ENCODE data around the gene CENPE. TPM values are rescaled to one million over a fixed set of nuclear protein-coding genes. Genes with fewer than 3 reads are reported as not detected.

CENPE gene
- total RNA-seq, 1 donor from 2014 or later, result 8.5 TPM

DNA sequence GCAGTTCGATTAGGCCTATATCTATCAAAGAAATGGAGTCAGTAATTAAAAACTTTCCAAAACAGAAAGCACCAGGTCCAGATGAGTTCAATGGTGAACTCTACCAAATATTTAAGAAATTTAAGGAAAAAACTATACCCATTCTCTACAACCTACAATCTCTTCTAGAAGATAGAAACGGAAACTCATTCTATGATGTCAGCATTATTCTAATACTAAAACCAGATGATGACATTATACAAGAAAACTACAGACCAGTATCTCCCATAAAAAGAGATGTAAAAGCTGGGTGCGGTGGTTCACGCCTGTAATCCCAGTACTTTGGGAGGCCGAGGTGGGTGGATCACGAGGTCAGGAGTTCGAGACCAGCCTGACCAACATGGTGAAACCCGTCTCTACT lies 69.0 kb downstream of the CENPE start:
- Mint-ChIP-seq H3K4me3 (ENCODE audit: unreplicated experiment) (no peak overlapping the region), H3K27ac (ENCODE audit: unreplicated experiment) (no peak overlapping the region), H3K36me3 (ENCODE audit: unreplicated experiment) (peaks cover 15% of the 10 kb centered on the region), H3K9me3 (ENCODE audit: unreplicated experiment) (peaks cover 3% of the 10 kb centered on the region), H3K27me3 (ENCODE audit: unreplicated experiment) (no peaks in the 10 kb centered on the region), H3K4me1 (ENCODE audit: low read depth, unreplicated experiment) (no peaks in the 10 kb centered on the region)
- no peak for DNase-seq
- TF ChIP-seq, protein P1, sequence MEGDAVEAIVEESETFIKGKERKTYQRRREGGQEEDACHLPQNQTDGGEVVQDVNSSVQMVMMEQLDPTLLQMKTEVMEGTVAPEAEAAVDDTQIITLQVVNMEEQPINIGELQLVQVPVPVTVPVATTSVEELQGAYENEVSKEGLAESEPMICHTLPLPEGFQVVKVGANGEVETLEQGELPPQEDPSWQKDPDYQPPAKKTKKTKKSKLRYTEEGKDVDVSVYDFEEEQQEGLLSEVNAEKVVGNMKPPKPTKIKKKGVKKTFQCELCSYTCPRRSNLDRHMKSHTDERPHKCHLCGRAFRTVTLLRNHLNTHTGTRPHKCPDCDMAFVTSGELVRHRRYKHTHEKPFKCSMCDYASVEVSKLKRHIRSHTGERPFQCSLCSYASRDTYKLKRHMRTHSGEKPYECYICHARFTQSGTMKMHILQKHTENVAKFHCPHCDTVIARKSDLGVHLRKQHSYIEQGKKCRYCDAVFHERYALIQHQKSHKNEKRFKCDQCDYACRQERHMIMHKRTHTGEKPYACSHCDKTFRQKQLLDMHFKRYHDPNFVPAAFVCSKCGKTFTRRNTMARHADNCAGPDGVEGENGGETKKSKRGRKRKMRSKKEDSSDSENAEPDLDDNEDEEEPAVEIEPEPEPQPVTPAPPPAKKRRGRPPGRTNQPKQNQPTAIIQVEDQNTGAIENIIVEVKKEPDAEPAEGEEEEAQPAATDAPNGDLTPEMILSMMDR (IDR thresholded peaks at IDR 0.05; ENCODE audit: partially characterized antibody, unreplicated experiment), result no peak

DNA sequence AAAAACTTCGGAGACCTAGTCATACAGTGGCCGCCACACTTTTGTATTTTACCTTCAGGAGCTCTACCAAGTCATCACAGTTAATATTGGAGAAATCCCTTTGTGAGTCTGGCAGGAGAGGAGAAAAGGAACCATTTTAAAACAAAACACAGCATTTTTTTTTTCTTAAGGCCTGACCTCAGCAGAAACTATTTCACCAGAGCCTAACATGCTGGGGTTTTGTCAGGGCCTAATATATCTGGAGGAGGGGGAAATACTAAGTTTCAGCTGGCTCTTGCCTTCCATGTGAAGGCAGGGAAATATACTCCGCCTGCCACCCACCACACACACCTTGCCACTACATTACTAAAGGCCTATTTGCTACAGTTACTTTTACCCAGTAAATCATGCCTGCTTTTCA lies 72.0 kb downstream of the CENPE start:
- DNase-seq, result no peak
- TF ChIP-seq, protein P1 (IDR thresholded peaks at IDR 0.05; ENCODE audit: partially characterized antibody, unreplicated experiment), result no peak
- H3K4me1 Mint-ChIP-seq (ENCODE audit: low read depth, unreplicated experiment), result no peaks in the 10 kb centered on the region
- no peaks in the 10 kb centered on the region for H3K27me3 Mint-ChIP-seq (ENCODE audit: unreplicated experiment)
- H3K9me3 Mint-ChIP-seq (ENCODE audit: unreplicated experiment), result peaks cover 3% of the 10 kb centered on the region
- H3K36me3 Mint-ChIP-seq (ENCODE audit: unreplicated experiment), result peaks cover 15% of the 10 kb centered on the region
- no peak overlapping the region for H3K4me3 Mint-ChIP-seq (ENCODE audit: unreplicated experiment)
- H3K27ac Mint-ChIP-seq (ENCODE audit: unreplicated experiment), result no peak overlapping the region

DNA sequence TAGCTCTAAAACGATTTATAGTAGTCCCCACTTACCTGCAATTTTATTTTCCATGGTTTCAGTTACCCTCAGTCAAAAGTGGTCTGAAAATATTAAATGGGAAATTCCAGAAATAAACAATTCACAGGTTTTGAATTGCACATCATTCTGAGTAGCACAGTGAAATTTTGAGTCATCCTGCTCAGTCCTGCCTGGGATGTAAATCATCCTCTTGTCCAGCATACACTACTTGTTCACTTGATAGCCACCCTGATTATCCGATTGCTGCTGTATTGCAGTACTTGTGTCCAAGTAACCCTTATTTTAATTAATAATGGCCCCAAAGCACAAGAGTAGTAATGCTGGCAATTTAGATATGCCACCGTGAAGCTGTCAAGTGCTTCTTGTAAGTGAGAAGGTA lies 75.0 kb downstream of the CENPE start:
- Mint-ChIP-seq H3K9me3 (ENCODE audit: unreplicated experiment) (no peaks in the 10 kb centered on the region), H3K4me3 (ENCODE audit: unreplicated experiment) (no peak overlapping the region), H3K36me3 (ENCODE audit: unreplicated experiment) (peaks cover 4% of the 10 kb centered on the region), H3K27ac (ENCODE audit: unreplicated experiment) (no peak overlapping the region), H3K4me1 (ENCODE audit: low read depth, unreplicated experiment) (no peaks in the 10 kb centered on the region), H3K27me3 (ENCODE audit: unreplicated experiment) (no peaks in the 10 kb centered on the region)
- TF ChIP-seq, protein P1 (IDR thresholded peaks at IDR 0.05; ENCODE audit: partially characterized antibody, unreplicated experiment), result no peak
- no peak for DNase-seq

DNA sequence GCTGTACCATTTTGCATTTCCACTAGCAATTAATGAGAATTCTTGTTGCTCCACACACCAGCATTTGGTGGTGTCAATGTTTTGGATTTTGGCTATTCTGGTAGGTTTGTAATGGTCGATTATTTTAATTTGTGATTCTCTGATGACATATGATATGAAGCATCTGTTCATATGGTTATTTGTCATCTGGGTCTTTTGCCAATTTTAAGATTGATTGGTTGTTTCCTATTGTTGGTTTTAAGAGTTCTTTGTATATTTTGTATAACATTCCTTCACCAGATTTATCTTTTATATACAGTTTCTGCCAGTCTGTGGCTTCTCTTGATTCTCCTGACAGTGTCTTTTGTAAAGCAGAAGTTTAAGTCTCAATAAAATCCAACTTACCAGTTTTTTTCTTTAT lies 80.0 kb downstream of the CENPE start:
- TF ChIP-seq, protein P1 (IDR thresholded peaks at IDR 0.05; ENCODE audit: partially characterized antibody, unreplicated experiment), result no peak
- Mint-ChIP-seq H3K36me3 (ENCODE audit: unreplicated experiment) (no peaks in the 10 kb centered on the region), H3K9me3 (ENCODE audit: unreplicated experiment) (no peaks in the 10 kb centered on the region), H3K4me3 (ENCODE audit: unreplicated experiment) (no peak overlapping the region), H3K27ac (ENCODE audit: unreplicated experiment) (no peak overlapping the region), H3K4me1 (ENCODE audit: low read depth, unreplicated experiment) (peaks cover 2% of the 10 kb centered on the region), H3K27me3 (ENCODE audit: unreplicated experiment) (no peaks in the 10 kb centered on the region)
- no peak for DNase-seq

DNA sequence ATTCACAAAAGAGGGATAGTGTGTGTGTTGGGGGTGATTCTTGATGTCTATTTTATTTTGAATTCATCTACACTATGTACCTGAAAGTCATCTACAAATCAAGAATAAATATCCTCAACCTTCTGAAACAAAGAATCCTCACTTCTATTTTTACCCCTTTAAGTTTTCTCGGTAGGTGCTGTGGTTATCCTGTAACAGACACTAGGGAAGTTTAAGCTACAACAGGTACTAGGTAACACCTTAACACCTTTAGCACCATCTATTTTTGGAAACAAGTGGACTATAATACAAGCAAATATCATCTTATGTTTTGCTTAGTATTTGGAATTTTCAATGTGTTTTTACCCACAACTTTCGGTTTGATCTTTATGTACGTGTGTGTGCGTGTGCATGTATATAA lies 86.5 kb downstream of the CENPE start:
- Mint-ChIP-seq H3K4me1 (ENCODE audit: low read depth, unreplicated experiment) (peaks cover 2% of the 10 kb centered on the region), H3K27ac (ENCODE audit: unreplicated experiment) (no peak overlapping the region), H3K36me3 (ENCODE audit: unreplicated experiment) (no peaks in the 10 kb centered on the region), H3K4me3 (ENCODE audit: unreplicated experiment) (no peak overlapping the region), H3K27me3 (ENCODE audit: unreplicated experiment) (no peaks in the 10 kb centered on the region), H3K9me3 (ENCODE audit: unreplicated experiment) (no peaks in the 10 kb centered on the region)
- DNase-seq, result no peak
- TF ChIP-seq, protein P1 (IDR thresholded peaks at IDR 0.05; ENCODE audit: partially characterized antibody, unreplicated experiment), result no peak
